ENCODE results near the gene UROD. TPM values are rescaled to one million over a fixed set of nuclear protein-coding genes. Genes with fewer than 3 reads are reported as not detected.

Gene UROD
- total RNA-seq, 1 experiment from 2014 or later = 76.9 TPM

GRCh38 chr1:45014321-45015028 is 2.4 kb downstream of the UROD start:
- Mint-ChIP-seq H3K27me3 (ENCODE audit: insufficient read depth, unreplicated experiment) (no peaks in the 10 kb centered on the region), H3K9me3 (ENCODE audit: unreplicated experiment) (no peaks in the 10 kb centered on the region), H3K36me3 (ENCODE audit: insufficient read depth, unreplicated experiment) (peaks cover 17% of the 10 kb centered on the region), H3K4me3 (ENCODE audit: unreplicated experiment) (peak overlapping the region; percentile 54), H3K4me1 (ENCODE audit: insufficient read depth, unreplicated experiment) (peaks cover 27% of the 10 kb centered on the region), H3K27ac (ENCODE audit: low read depth, unreplicated experiment) (peak overlapping the region; percentile 27)
- POLR2A ChIA-PET = interaction anchor here (0.5 to 11.7 kb wide), 9 partner anchors 28 to 1070 kb away, joined by 3 to 176 read pairs (median 4); partner anchors contain the start of genes CCDC163, EIF2B3, MMACHC and MUTYH
- intact Hi-C loops (cut with micrococcal nuclease) = loop anchor here (1.0 to 5.0 kb wide), 5 partner anchors 282 to 558 kb away; partner anchors contain the start of gene RNU5D-1
- peak; percentile 81 for DNase-seq (ENCODE audit: unreplicated experiment)
- peak; percentile 80 for TF ChIP-seq CTCF (IDR thresholded peaks at IDR 0.05; ENCODE audit: unreplicated experiment)
- CTCF ChIA-PET = interaction anchor here (0.5 to 12.2 kb wide), 40 partner anchors 9 to 583 kb away, joined by 3 to 437 read pairs (median 4); partner anchors contain the start of genes EIF2B3, MUTYH, TESK2 and TOE1
- no TSS peak for BruUV-seq (replicated peaks)

DNA sequence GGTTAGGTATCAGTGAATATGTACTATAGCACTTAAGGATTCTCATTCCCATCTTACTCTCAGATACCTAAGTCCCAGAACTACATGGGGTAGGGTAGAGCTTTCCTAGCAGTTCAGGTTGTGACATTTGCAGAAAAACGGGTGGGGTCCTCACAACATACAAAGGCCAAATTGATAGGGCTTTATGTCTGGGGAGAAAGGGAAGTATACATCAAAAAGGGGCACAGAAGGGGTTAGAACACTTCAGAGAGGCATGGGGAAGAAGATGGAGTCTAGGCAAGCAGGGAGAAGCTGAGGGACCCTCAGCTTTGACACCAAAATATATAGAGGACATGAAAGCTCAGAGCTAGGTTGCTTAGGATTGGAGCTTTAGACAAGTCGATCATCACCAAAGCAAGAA is 3.6 kb downstream of the UROD start:
- peaks cover 14% of the 10 kb centered on the region for H3K36me3 Mint-ChIP-seq (ENCODE audit: insufficient read depth, unreplicated experiment)
- peaks cover 27% of the 10 kb centered on the region for H3K4me1 Mint-ChIP-seq (ENCODE audit: insufficient read depth, unreplicated experiment)
- POLR2A ChIA-PET = interaction anchor here (0.6 to 11.7 kb wide), 3 partner anchors 26 to 285 kb away, joined by 3 to 176 read pairs (median 4); partner anchors contain the start of gene EIF2B3
- H3K9me3 Mint-ChIP-seq (ENCODE audit: unreplicated experiment) = no peaks in the 10 kb centered on the region
- no peak for TF ChIP-seq CTCF (IDR thresholded peaks at IDR 0.05; ENCODE audit: unreplicated experiment)
- H3K4me3 Mint-ChIP-seq (ENCODE audit: unreplicated experiment) = no peak overlapping the region
- no peak overlapping the region for H3K27ac Mint-ChIP-seq (ENCODE audit: low read depth, unreplicated experiment)
- intact Hi-C loops (cut with micrococcal nuclease) = no loop called here
- DNase-seq (ENCODE audit: unreplicated experiment) = no peak
- no TSS peak for BruUV-seq (replicated peaks)
- CTCF ChIA-PET = interaction anchor here (0.6 to 12.2 kb wide), 3 partner anchors 215 to 291 kb away, joined by 3 to 437 read pairs (median 6); no protein-coding TSS in a partner anchor
- H3K27me3 Mint-ChIP-seq (ENCODE audit: insufficient read depth, unreplicated experiment) = no peaks in the 10 kb centered on the region

GRCh38 chr1:45016090-45016697 is 4.1 kb downstream of the UROD start:
- Mint-ChIP-seq H3K36me3 (ENCODE audit: insufficient read depth, unreplicated experiment) (peaks cover 14% of the 10 kb centered on the region), H3K4me1 (ENCODE audit: insufficient read depth, unreplicated experiment) (peaks cover 26% of the 10 kb centered on the region), H3K27me3 (ENCODE audit: insufficient read depth, unreplicated experiment) (no peaks in the 10 kb centered on the region), H3K9me3 (ENCODE audit: unreplicated experiment) (no peaks in the 10 kb centered on the region), H3K27ac (ENCODE audit: low read depth, unreplicated experiment) (no peak overlapping the region), H3K4me3 (ENCODE audit: unreplicated experiment) (no peak overlapping the region)
- BruUV-seq (replicated peaks) = no TSS peak
- ChIA-PET POLR2A (interaction anchor here (0.6 to 11.7 kb wide), 4 partner anchors 26 to 328 kb away, joined by 3 to 176 read pairs (median 4); partner anchors contain the start of gene EIF2B3), CTCF (interaction anchor here (0.6 to 12.2 kb wide), 6 partner anchors 25 to 476 kb away, joined by 3 to 437 read pairs (median 16); partner anchors contain the start of gene TESK2)
- intact Hi-C loops (cut with micrococcal nuclease) = no loop called here
- TF ChIP-seq CTCF (IDR thresholded peaks at IDR 0.05; ENCODE audit: unreplicated experiment) = no peak
- DNase-seq (ENCODE audit: unreplicated experiment) = no peak

DNA sequence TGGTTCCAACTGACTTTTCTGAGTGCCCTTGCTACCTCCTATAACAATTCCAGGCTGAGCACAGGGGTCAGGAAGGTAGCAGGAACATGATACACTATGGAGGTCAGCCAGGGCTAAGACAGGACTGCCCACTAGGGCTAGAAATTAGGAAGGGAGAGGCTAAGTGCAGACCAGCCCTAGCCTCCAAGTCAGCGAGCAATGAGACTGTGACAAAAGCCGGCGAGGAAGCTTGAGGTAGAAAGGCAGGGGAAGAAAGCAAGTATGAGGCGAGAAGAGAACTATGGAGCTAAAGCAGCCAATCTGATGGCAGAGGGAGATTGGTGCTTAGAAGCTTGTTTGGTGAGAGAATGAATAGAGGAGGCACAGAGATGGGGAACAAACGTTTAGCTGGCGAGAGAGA is 4.7 kb downstream of the UROD start:
- peaks cover 20% of the 10 kb centered on the region for H3K4me1 Mint-ChIP-seq (ENCODE audit: insufficient read depth, unreplicated experiment)
- H3K27me3 Mint-ChIP-seq (ENCODE audit: insufficient read depth, unreplicated experiment) = no peaks in the 10 kb centered on the region
- intact Hi-C loops (cut with micrococcal nuclease) = no loop called here
- peaks cover 14% of the 10 kb centered on the region for H3K36me3 Mint-ChIP-seq (ENCODE audit: insufficient read depth, unreplicated experiment)
- no peak for DNase-seq (ENCODE audit: unreplicated experiment)
- BruUV-seq (replicated peaks) = no TSS peak
- H3K27ac Mint-ChIP-seq (ENCODE audit: low read depth, unreplicated experiment) = no peak overlapping the region
- H3K4me3 Mint-ChIP-seq (ENCODE audit: unreplicated experiment) = no peak overlapping the region
- H3K9me3 Mint-ChIP-seq (ENCODE audit: unreplicated experiment) = no peaks in the 10 kb centered on the region
- CTCF ChIA-PET = interaction anchor here (0.6 to 12.2 kb wide), 5 partner anchors 24 to 476 kb away, joined by 4 to 437 read pairs (median 26); partner anchors contain the start of gene TESK2
- POLR2A ChIA-PET = interaction anchor here (0.6 to 11.7 kb wide), 3 partner anchors 30 to 327 kb away, joined by 3 to 176 read pairs (median 4); partner anchors contain the start of gene EIF2B3
- TF ChIP-seq CTCF (IDR thresholded peaks at IDR 0.05; ENCODE audit: unreplicated experiment) = no peak

Data from MCF 10A (cell line).